PC-9 (cell line): ENCODE data around the gene OBSCN.

ENCODE experiments used
- CTCF ChIP-seq: fragments of 200-600 bp; sonication (generic); conservative IDR thresholded peaks from 2 replicates; pipeline ENCODE4 v1.6.1; 2017; ENCODE audit warnings: mixed run types, antibody characterized with exemption, mild to moderate bottlenecking, moderate library complexity
- EZH2 ChIP-seq: fragments of 200-600 bp; sonication (generic); IDR thresholded peaks from 2 replicates; pipeline ENCODE4 v1.8.0; 2017; ENCODE audit warnings: antibody characterized with exemption, low read depth

- TF ChIP-seq CTCF (no peak), EZH2 (no peak)
Measured at GRCh38 chr1:228350831-228351781, 143.3 kb downstream of the OBSCN start.
